ENCODE results near the gene CAPN10.

DNA sequence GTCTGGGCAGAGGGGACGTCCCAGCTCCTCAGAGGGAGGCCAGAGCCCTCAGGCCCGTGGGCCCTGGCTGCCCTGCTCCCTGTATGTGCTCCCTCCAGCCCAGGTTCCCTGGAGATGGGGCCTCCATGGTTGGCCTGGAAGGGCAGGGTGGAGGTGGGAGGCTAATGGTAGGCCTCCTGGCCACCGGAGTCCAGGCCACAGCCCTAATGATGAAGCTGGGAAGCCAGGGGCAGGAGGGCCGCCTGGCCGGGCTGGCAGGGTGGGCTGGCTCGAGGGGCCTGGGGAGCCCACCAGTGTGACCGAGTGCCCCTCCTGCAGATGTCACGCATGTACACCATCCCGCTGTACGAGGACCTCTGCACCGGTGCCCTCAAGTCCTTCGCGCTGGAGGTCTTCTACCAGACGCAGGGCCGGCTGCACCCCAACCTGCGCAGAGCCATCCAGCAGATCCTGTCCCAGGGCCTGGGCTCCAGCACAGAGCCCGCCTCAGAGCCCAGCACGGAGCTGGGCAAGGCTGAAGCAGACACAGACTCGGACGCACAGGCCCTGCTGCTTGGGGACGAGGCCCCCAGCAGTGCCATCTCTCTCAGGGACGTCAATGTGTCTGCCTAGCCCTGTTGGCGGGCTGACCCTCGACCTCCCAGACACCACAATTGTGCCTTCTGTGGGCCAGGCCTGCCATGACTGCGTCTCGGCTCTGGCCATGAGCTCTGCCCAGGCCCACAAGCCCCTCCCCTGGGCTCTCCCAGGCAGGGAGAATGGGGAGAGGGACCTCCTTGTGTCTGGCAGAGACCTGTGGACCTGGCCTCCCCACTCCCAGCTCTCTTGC lies 9.0 kb upstream of the CAPN10 start:
- TF ChIP-seq, protein P1, sequence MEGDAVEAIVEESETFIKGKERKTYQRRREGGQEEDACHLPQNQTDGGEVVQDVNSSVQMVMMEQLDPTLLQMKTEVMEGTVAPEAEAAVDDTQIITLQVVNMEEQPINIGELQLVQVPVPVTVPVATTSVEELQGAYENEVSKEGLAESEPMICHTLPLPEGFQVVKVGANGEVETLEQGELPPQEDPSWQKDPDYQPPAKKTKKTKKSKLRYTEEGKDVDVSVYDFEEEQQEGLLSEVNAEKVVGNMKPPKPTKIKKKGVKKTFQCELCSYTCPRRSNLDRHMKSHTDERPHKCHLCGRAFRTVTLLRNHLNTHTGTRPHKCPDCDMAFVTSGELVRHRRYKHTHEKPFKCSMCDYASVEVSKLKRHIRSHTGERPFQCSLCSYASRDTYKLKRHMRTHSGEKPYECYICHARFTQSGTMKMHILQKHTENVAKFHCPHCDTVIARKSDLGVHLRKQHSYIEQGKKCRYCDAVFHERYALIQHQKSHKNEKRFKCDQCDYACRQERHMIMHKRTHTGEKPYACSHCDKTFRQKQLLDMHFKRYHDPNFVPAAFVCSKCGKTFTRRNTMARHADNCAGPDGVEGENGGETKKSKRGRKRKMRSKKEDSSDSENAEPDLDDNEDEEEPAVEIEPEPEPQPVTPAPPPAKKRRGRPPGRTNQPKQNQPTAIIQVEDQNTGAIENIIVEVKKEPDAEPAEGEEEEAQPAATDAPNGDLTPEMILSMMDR (IDR thresholded peaks at IDR 0.05; ENCODE audit: poor library complexity) = no peak
- no peak for TF ChIP-seq EZH2phosphoT487 (IDR thresholded peaks at IDR 0.05; ENCODE audit: low read depth, severe bottlenecking, unreplicated experiment)
